Activated CD8-positive, alpha-beta T cell treated with anti-CD3 and anti-CD28 coated beads for 36 hours (primary cell): ENCODE measurements around the gene APBA1. TPM values are rescaled to one million over a fixed set of nuclear protein-coding genes. Genes with fewer than 3 reads are reported as not detected.

Experiments used
- ATAC-seq: fragments of 200-7000 bp; cut with Tn5 transposase; one replicate; pipeline ENCODE4 v1.10.0; 2021; ENCODE audit warnings: mild to moderate bottlenecking, moderate library complexity
- CTCF ChIA-PET: fragments of 350-600 bp; sonication (Branson Sonifier 250); formaldehyde crosslinking; loops from one replicate; lab custom pipeline; 2021; ENCODE audit warnings: antibody characterized with exemption; lab: Charles Lee
- POLR2A ChIA-PET: fragments of 350-600 bp; sonication (Branson Sonifier 250); formaldehyde crosslinking; loops from one replicate; lab custom pipeline; 2021; ENCODE audit warnings: antibody characterized with exemption; lab: Charles Lee
- DNase-seq: peaks from one replicate; pipeline ENCODE4 v3.0.0-alpha.2; 2020
- H3K27ac Mint-ChIP-seq: one replicate; pipeline ENCODE4 v1.8.0; 2021; ENCODE audit warnings: mild to moderate bottlenecking, mixed read lengths
- H3K27me3 Mint-ChIP-seq: one replicate; pipeline ENCODE4 v1.8.0; 2021; ENCODE audit warnings: mixed read lengths
- H3K36me3 Mint-ChIP-seq: one replicate; pipeline ENCODE4 v1.8.0; 2021; ENCODE audit warnings: low read depth, mixed read lengths
- H3K4me1 Mint-ChIP-seq: one replicate; pipeline ENCODE4 v1.8.0; 2021; ENCODE audit warnings: low read depth, mixed read lengths
- H3K4me3 Mint-ChIP-seq: one replicate; pipeline ENCODE4 v1.8.0; 2021; ENCODE audit warnings: mild to moderate bottlenecking, moderate library complexity, mixed read lengths
- H3K9me3 Mint-ChIP-seq: one replicate; pipeline ENCODE4 v1.8.0; 2021; ENCODE audit warnings: mixed read lengths
- intact Hi-C: fragments of 100-400 bp; cut with micrococcal nuclease; formaldehyde crosslinking; loops from one replicate; pipeline ENCODE4 v1.10.0; 2022
- total RNA-seq, 2 experiments: library from RNA; stranded (reverse); gene quantifications; one replicate each; pipeline ENCODE4 v1.2.3, GENCODE V29; 2021
- TF ChIP-seq, protein P1 (sequence below): fragments of 200-600 bp; IDR thresholded peaks from one replicate; pipeline ENCODE4 v1.8.0; 2022; ENCODE audit warnings: antibody characterized with exemption, mild to moderate bottlenecking

APBA1 gene
- total RNA-seq, 2 experiments from 2014 or later, result 0.07 TPM; not detected in 1

- no peaks in the 10 kb centered on the region for H3K9me3 Mint-ChIP-seq
- DNase-seq, result no peak
- H3K4me1 Mint-ChIP-seq, result no peaks in the 10 kb centered on the region
- TF ChIP-seq, protein P1, sequence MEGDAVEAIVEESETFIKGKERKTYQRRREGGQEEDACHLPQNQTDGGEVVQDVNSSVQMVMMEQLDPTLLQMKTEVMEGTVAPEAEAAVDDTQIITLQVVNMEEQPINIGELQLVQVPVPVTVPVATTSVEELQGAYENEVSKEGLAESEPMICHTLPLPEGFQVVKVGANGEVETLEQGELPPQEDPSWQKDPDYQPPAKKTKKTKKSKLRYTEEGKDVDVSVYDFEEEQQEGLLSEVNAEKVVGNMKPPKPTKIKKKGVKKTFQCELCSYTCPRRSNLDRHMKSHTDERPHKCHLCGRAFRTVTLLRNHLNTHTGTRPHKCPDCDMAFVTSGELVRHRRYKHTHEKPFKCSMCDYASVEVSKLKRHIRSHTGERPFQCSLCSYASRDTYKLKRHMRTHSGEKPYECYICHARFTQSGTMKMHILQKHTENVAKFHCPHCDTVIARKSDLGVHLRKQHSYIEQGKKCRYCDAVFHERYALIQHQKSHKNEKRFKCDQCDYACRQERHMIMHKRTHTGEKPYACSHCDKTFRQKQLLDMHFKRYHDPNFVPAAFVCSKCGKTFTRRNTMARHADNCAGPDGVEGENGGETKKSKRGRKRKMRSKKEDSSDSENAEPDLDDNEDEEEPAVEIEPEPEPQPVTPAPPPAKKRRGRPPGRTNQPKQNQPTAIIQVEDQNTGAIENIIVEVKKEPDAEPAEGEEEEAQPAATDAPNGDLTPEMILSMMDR, result no peak
- ATAC-seq, result no peak
- ChIA-PET POLR2A (no interaction called here), CTCF (interaction anchor here (1.0 kb wide), 1 partner anchor 36 kb away, joined by 3 read pairs; no protein-coding TSS in a partner anchor)
- no peaks in the 10 kb centered on the region for H3K36me3 Mint-ChIP-seq
- H3K27ac Mint-ChIP-seq, result no peak overlapping the region
- intact Hi-C loops, result no loop called here
- no peak overlapping the region for H3K4me3 Mint-ChIP-seq
- no peaks in the 10 kb centered on the region for H3K27me3 Mint-ChIP-seq
Measured at GRCh38 chr9:69458176-69458575, 214.0 kb downstream of the APBA1 start.

- Mint-ChIP-seq H3K4me1 (no peaks in the 10 kb centered on the region), H3K9me3 (no peaks in the 10 kb centered on the region), H3K27me3 (no peaks in the 10 kb centered on the region), H3K4me3 (no peak overlapping the region), H3K36me3 (no peaks in the 10 kb centered on the region), H3K27ac (no peak overlapping the region)
- no peak for ATAC-seq
- ChIA-PET CTCF (no interaction called here), POLR2A (no interaction called here)
- TF ChIP-seq, protein P1, result no peak
- no peak for DNase-seq
- intact Hi-C loops, result no loop called here
Measured at GRCh38 chr9:69456201-69456600, 216.0 kb downstream of the APBA1 start.

- no peaks in the 10 kb centered on the region for H3K27me3 Mint-ChIP-seq
- no peaks in the 10 kb centered on the region for H3K9me3 Mint-ChIP-seq
- ChIA-PET POLR2A (no interaction called here), CTCF (no interaction called here)
- H3K4me1 Mint-ChIP-seq, result no peaks in the 10 kb centered on the region
- TF ChIP-seq, protein P1, result no peak
- no peak overlapping the region for H3K27ac Mint-ChIP-seq
- H3K36me3 Mint-ChIP-seq, result no peaks in the 10 kb centered on the region
- DNase-seq (no peak), ATAC-seq (no peak)
- H3K4me3 Mint-ChIP-seq, result no peak overlapping the region
- intact Hi-C loops, result no loop called here
Measured at GRCh38 chr9:69455311-69455710, 216.9 kb downstream of the APBA1 start.

- intact Hi-C loops, result no loop called here
- Mint-ChIP-seq H3K4me1 (no peaks in the 10 kb centered on the region), H3K36me3 (no peaks in the 10 kb centered on the region), H3K4me3 (no peak overlapping the region), H3K27ac (no peak overlapping the region), H3K9me3 (no peaks in the 10 kb centered on the region), H3K27me3 (no peaks in the 10 kb centered on the region)
- TF ChIP-seq, protein P1, result no peak
- CTCF ChIA-PET, result no interaction called here
- POLR2A ChIA-PET, result no interaction called here
- DNase-seq (no peak), ATAC-seq (no peak)
Measured at GRCh38 chr9:69454321-69454720, 217.8 kb downstream of the APBA1 start.

DNA sequence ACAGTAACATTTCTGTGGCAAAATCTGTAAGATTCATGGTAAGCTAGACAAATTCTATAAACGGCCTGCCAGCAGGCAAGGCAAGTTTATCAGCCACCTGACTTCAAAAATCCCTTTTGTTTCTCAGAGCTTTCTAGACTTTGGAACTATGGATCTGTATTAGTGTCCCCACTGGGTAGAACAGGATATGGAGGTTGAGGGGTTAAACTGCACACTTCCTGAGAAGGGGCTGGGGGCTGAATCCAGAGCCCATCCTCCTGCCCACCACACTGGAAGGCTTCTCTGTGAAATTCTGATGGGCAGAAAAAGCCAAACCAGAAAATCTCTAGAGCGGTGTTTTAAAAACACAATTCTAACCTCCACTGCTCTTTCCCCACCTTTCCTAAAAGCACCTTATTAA, 218.4 kb downstream of the APBA1 start:
- Mint-ChIP-seq H3K4me1 (no peaks in the 10 kb centered on the region), H3K4me3 (no peak overlapping the region), H3K36me3 (no peaks in the 10 kb centered on the region), H3K27me3 (no peaks in the 10 kb centered on the region), H3K27ac (no peak overlapping the region), H3K9me3 (no peaks in the 10 kb centered on the region)
- CTCF ChIA-PET, result no interaction called here
- ATAC-seq (no peak), DNase-seq (no peak)
- POLR2A ChIA-PET, result no interaction called here
- TF ChIP-seq, protein P1, result no peak
- intact Hi-C loops, result no loop called here
